HepG2 (cell line): ENCODE measurements around the gene GRIN2C.

Source experiments
- CBX1 ChIP-seq: IDR thresholded peaks from one replicate; pipeline ENCODE4 v1.6.1; 2016; ENCODE audit warnings: antibody characterized with exemption, low read depth
- MAZ ChIP-seq, 2 experiments: sonication (generic) in 1 of 2; formaldehyde crosslinking in 1 of 2; IDR thresholded peaks; 2 replicates each; pipeline versions ENCODE4 v1.5.0 to v1.6.1; 2012 to 2020; ENCODE audit warnings: low read depth in 2 of 2, mild to moderate bottlenecking in 2 of 2, borderline replicate concordance in 1 of 2, improper control_type of control experiment in 1 of 2, low read length in 1 of 2, missing genetic modification reagents in 1 of 2, moderate library complexity in 1 of 2
- MYC ChIP-seq: sonication (generic); formaldehyde crosslinking; IDR thresholded peaks from 2 replicates; pipeline ENCODE4 v1.9.0; 2021; ENCODE audit warnings: missing genetic modification reagents, borderline replicate concordance
- PHF21A ChIP-seq: sonication (generic); formaldehyde crosslinking; IDR thresholded peaks from 2 replicates; pipeline ENCODE4 v1.5.0; 2020; ENCODE audit warnings: mild to moderate bottlenecking, missing genetic modification reagents
- PHF8 ChIP-seq: sonication (generic); formaldehyde crosslinking; IDR thresholded peaks from 2 replicates; pipeline ENCODE4 v1.5.0; 2020; ENCODE audit warnings: missing genetic modification reagents
- SNRNP70 ChIP-seq: fragments of 200-400 bp; formaldehyde crosslinking; IDR thresholded peaks from 2 replicates; pipeline ENCODE4 v1.6.1; 2017; ENCODE audit warnings: mild to moderate bottlenecking, low read depth, low read length, moderate library complexity
- ZNF124 ChIP-seq: sonication (generic); formaldehyde crosslinking; IDR thresholded peaks from 2 replicates; pipeline ENCODE4 v1.4.0; 2020; ENCODE audit warnings: missing genetic modification reagents
- ZNF3 ChIP-seq: IDR thresholded peaks from 2 replicates; pipeline ENCODE4 v1.7.0; 2017; ENCODE audit warnings: inconsistent platforms
- ZNF431 ChIP-seq: sonication (generic); formaldehyde crosslinking; IDR thresholded peaks from 2 replicates; pipeline ENCODE4 v1.9.0; 2022; ENCODE audit warnings: missing genetic modification reagents, low read depth, mild to moderate bottlenecking, borderline replicate concordance
- ZNF543 ChIP-seq: sonication (generic); formaldehyde crosslinking; IDR thresholded peaks from 2 replicates; pipeline ENCODE4 v1.4.0; 2020; ENCODE audit warnings: mild to moderate bottlenecking, missing genetic modification reagents
- ZNF557 ChIP-seq: sonication (generic); formaldehyde crosslinking; IDR thresholded peaks from 2 replicates; pipeline ENCODE4 v1.4.0; 2020; ENCODE audit warnings: missing genetic modification reagents
- TF ChIP-seq, protein P1 (sequence below): fragments of 450-650 bp; IDR thresholded peaks from 2 replicates; pipeline ENCODE4 v1.6.1; 2016
- TF ChIP-seq, protein P2 (sequence below): conservative IDR thresholded peaks from 2 replicates; pipeline ENCODE4 v1.6.1; 2018; ENCODE audit warnings: missing genetic modification reagents

DNA sequence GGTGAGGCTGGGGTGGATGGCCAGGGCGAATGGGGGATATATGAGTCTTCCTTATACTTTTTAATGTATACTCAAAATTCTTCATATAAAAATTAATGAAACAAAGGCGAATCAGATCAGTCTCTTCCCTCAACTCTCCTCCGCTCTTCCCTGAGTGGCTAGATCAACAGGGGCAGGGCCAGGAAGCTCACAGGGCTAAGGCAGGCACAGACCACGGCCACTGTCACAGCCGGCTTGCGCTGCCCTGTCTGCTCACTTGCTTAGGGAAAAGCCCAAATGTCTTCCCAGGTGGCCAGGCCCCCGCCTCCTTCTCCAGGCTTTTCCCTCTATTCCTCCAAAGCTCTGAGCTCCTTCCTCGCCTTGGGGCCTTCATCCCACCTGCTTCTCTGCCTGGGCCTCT lies 6.0 kb downstream of the GRIN2C start:
- TF ChIP-seq, protein P1, sequence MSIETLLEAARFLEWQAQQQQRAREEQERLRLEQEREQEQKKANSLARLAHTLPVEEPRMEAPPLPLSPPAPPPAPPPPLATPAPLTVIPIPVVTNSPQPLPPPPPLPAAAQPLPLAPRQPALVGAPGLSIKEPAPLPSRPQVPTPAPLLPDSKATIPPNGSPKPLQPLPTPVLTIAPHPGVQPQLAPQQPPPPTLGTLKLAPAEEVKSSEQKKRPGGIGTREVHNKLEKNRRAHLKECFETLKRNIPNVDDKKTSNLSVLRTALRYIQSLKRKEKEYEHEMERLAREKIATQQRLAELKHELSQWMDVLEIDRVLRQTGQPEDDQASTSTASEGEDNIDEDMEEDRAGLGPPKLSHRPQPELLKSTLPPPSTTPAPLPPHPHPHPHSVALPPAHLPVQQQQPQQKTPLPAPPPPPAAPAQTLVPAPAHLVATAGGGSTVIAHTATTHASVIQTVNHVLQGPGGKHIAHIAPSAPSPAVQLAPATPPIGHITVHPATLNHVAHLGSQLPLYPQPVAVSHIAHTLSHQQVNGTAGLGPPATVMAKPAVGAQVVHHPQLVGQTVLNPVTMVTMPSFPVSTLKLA: no peak
- TF ChIP-seq SNRNP70 (no peak), CBX1 (no peak), ZNF431 (CRISPR knock-in tag) (no peak), PHF21A (CRISPR knock-in tag) (no peak), MYC (no peak), MAZ (IDR thresholded peaks at IDR 0.05; ENCODE audit: borderline replicate concordance, low read depth, low read length) (no peak), MAZ (CRISPR knock-in tag; IDR thresholded peaks at IDR 0.05; ENCODE audit: low read depth) (no peak), PHF8 (CRISPR knock-in tag) (no peak), ZNF543 (no peak), ZNF3 (CRISPR knock-in tag) (no peak), ZNF124 (CRISPR knock-in tag) (no peak), ZNF557 (CRISPR knock-in tag) (no peak)
- TF ChIP-seq, protein P2, sequence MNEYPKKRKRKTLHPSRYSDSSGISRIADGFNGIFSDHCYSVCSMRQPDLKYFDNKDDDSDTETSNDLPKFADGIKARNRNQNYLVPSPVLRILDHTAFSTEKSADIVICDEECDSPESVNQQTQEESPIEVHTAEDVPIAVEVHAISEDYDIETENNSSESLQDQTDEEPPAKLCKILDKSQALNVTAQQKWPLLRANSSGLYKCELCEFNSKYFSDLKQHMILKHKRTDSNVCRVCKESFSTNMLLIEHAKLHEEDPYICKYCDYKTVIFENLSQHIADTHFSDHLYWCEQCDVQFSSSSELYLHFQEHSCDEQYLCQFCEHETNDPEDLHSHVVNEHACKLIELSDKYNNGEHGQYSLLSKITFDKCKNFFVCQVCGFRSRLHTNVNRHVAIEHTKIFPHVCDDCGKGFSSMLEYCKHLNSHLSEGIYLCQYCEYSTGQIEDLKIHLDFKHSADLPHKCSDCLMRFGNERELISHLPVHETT (CRISPR knock-in tag): no peak
